HepG2 (cell line): Measurements from ENCODE around the gene PAM16. TPM values are rescaled to one million over a fixed set of nuclear protein-coding genes. Genes with fewer than 3 reads are reported as not detected.

Experiments
- ARID4A ChIP-seq: sonication (generic); formaldehyde crosslinking; IDR thresholded peaks from 2 replicates; pipeline ENCODE4 v1.5.0; 2020; ENCODE audit warnings: mild to moderate bottlenecking, missing genetic modification reagents, borderline replicate concordance
- CEBPZ ChIP-seq: IDR thresholded peaks from 2 replicates; pipeline ENCODE4 v1.6.1; 2012; ENCODE audit warnings: low read length, improper control_type of control experiment
- CTCF ChIP-seq: sonication (generic); formaldehyde crosslinking; IDR thresholded peaks from 2 replicates; pipeline ENCODE4 v1.5.0; 2020; ENCODE audit warnings: mild to moderate bottlenecking, missing genetic modification reagents, moderate library complexity
- GABPB1 ChIP-seq: IDR thresholded peaks from 2 replicates; pipeline ENCODE4 v1.6.1; 2016; ENCODE audit warnings: mild to moderate bottlenecking, missing genetic modification reagents, moderate library complexity, missing compliant biosample characterization
- HDAC2 ChIP-seq: sonication (generic); formaldehyde crosslinking; IDR thresholded peaks from 2 replicates; pipeline ENCODE4 v1.4.0; 2020; ENCODE audit warnings: missing genetic modification reagents
- MYC ChIP-seq: sonication (generic); formaldehyde crosslinking; IDR thresholded peaks from 2 replicates; pipeline ENCODE4 v1.9.0; 2021; ENCODE audit warnings: missing genetic modification reagents, borderline replicate concordance
- PCBP2 ChIP-seq: fragments of 200-400 bp; formaldehyde crosslinking; optimal IDR thresholded peaks from 2 replicates; pipeline ENCODE3; 2018; ENCODE audit warnings: low read length, low read depth; ENCODE audit not compliant: poor library complexity, severe bottlenecking
- SAP130 ChIP-seq: IDR thresholded peaks from 2 replicates; pipeline ENCODE4 v1.6.1; 2016; ENCODE audit warnings: low read depth
- TBL1XR1 ChIP-seq: fragments of 150-350 bp; IDR thresholded peaks from 2 replicates; pipeline ENCODE4 v1.6.1; 2014; ENCODE audit warnings: borderline replicate concordance, low read length; ENCODE audit not compliant: partially characterized antibody
- TEAD3 ChIP-seq: optimal IDR thresholded peaks from 2 replicates; pipeline ENCODE3; 2016; ENCODE audit warnings: borderline replicate concordance
- TRIM24 ChIP-seq: sonication (generic); formaldehyde crosslinking; IDR thresholded peaks from 2 replicates; pipeline ENCODE4 v1.8.0; 2022; ENCODE audit warnings: mild to moderate bottlenecking, missing genetic modification reagents
- XRCC5 ChIP-seq: fragments of 200-400 bp; formaldehyde crosslinking; optimal IDR thresholded peaks from 2 replicates; pipeline ENCODE3; 2017; ENCODE audit warnings: mild to moderate bottlenecking, low read length
- ZBTB34 ChIP-seq: sonication (generic); formaldehyde crosslinking; IDR thresholded peaks from 2 replicates; pipeline ENCODE4 v1.8.0; 2022; ENCODE audit warnings: mild to moderate bottlenecking, missing genetic modification reagents
- ZNF710 ChIP-seq: sonication (generic); formaldehyde crosslinking; IDR thresholded peaks from 2 replicates; pipeline ENCODE4 v1.5.0; 2020; ENCODE audit warnings: mild to moderate bottlenecking, missing genetic modification reagents, borderline replicate concordance
- ZNF816 ChIP-seq: sonication (generic); formaldehyde crosslinking; IDR thresholded peaks from 2 replicates; pipeline ENCODE4 v1.8.0; 2022; ENCODE audit warnings: missing genetic modification reagents, mild to moderate bottlenecking, borderline replicate concordance
- polyA plus RNA-seq, 8 experiments: library from polyadenylated mRNA; depleted of rRNA in 3 of 8; stranded (reverse) in 7 of 8; unstranded in 1 of 8; fragments of >200 nt; fragmentation: Illumina TruSeq in 4 of 8; extraction: Trizol in 4 of 8; gene quantifications; 2 replicates each; pipeline versions ENCODE4 v1.2.1 to v1.2.3, GENCODE V29; 2011 to 2016; ENCODE audit warnings: low read depth in 4 of 8, missing spikeins in 1 of 8, mixed read lengths in 1 of 8; ENCODE audit not compliant: insufficient read depth in 1 of 8
- total RNA-seq, 5 experiments: library from RNA; depleted of rRNA; stranded (reverse); fragments of >200 nt; fragmentation: Illumina TruSeq; extraction: Trizol; gene quantifications; 2 replicates each; pipeline ENCODE4 v1.2.3, GENCODE V29; 2016; ENCODE audit warnings: low read depth in 1 of 5

PAM16 gene
- total and polyA plus RNA-seq, 2 of the 13 experiments (the other 11 are each of a cell fraction or from before 2014, with no cell fraction given) = 51.5 to 51.8 TPM

GRCh38 chr16:4309833-4310266, 41.3 kb downstream of the PAM16 start (continued):
- TF ChIP-seq ZNF710 (CRISPR knock-in tag) (no peak), PCBP2 (no peak), GABPB1 (0 out of 2 replicates have a peak, but pooled peaks have one; percentile 38), ZBTB34 (CRISPR knock-in tag) (0 out of 2 replicates have a peak, but pooled peaks have one; percentile 38), CTCF (CRISPR knock-in tag) (peak; percentile 92), ARID4A (peak; percentile 41; the same call in 1 of the 2 replicates), TRIM24 (no peak), HDAC2 (CRISPR knock-in tag) (peak; percentile 44; the same call in 1 of the 2 replicates), ZNF816 (CRISPR knock-in tag) (no peak), CEBPZ (no peak), MYC (CRISPR knock-in tag) (peak; percentile 35; the same call in 1 of the 2 replicates), XRCC5 (peak; percentile 94), TBL1XR1 (no peak), TEAD3 (CRISPR knock-in tag) (peak; percentile 81), SAP130 (CRISPR knock-in tag) (peak; percentile 47; the same call in 1 of the 2 replicates)
